ENCODE results near the gene NLN. TPM values are rescaled to one million over a fixed set of nuclear protein-coding genes. Genes with fewer than 3 reads are reported as not detected.

Gene NLN
- total and polyA plus RNA-seq, 2 of the 13 experiments (the other 11 are each of a cell fraction or from before 2014, with no cell fraction given): 11.9 to 36.7 TPM

GRCh38 chr5:65708145-65708544 is 13.9 kb upstream of the NLN start:
- Histone ChIP-seq H3K27ac (ENCODE audit: extremely low read length, insufficient read depth, low read length) (no peak overlapping the region), H3K4me1 (ENCODE audit: insufficient read depth, low read length) (peaks cover 6% of the 10 kb centered on the region; the same call in 1 of the 2 replicates), H3K27me3 (ENCODE audit: control insufficient read depth in 1 of 2, insufficient read depth in 2 of 2, low read length in 2 of 2) (no peaks in the 10 kb centered on the region), H3K4me3 (replicated peaks in 1 of 3; ENCODE audit: insufficient read depth in 1 of 3, low read depth in 2 of 3, low read length in 3 of 3) (no peak overlapping the region), H3K4me2 (ENCODE audit: low read depth, low read length) (no peak overlapping the region), H3K36me3 (replicated peaks in 1 of 2; ENCODE audit: control insufficient read depth in 1 of 2, insufficient read depth in 2 of 2, low read length in 2 of 2) (peaks cover 4 to 24% of the 10 kb centered on the region in 2 experiments; a peak in 4 of 5 replicates), H2AFZ (ENCODE audit: low read length) (no peak overlapping the region), H3K9ac (ENCODE audit: insufficient read depth, low read depth, low read length) (no peak overlapping the region), H4K20me1 (ENCODE audit: insufficient read depth, low read length) (no peaks in the 10 kb centered on the region), H3K9me3 (ENCODE audit: low read length) (no peaks in the 10 kb centered on the region), H3K79me2 (ENCODE audit: insufficient read depth, low read length) (no peaks in the 10 kb centered on the region)
- WGBS (ENCODE audit: low lambda C conversion rate): 98% methylated on average over 4 of the region's 4 CpGs
- POLR2A ChIA-PET: no interaction called here
- CTCF ChIA-PET (ENCODE audit: low intra/inter-chr PET ratio, low total read pairs): no interaction called here
- no peak for TF ChIP-seq REL (CRISPR knock-in tag; conservative IDR thresholded peaks at IDR 0.05)
- TF ChIP-seq, protein P1, sequence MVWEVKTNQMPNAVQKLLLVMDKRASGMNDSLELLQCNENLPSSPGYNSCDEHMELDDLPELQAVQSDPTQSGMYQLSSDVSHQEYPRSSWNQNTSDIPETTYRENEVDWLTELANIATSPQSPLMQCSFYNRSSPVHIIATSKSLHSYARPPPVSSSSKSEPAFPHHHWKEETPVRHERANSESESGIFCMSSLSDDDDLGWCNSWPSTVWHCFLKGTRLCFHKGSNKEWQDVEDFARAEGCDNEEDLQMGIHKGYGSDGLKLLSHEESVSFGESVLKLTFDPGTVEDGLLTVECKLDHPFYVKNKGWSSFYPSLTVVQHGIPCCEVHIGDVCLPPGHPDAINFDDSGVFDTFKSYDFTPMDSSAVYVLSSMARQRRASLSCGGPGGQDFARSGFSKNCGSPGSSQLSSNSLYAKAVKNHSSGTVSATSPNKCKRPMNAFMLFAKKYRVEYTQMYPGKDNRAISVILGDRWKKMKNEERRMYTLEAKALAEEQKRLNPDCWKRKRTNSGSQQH (CRISPR knock-in tag; IDR thresholded peaks at IDR 0.05; ENCODE audit: low read depth): no peak
- TF ChIP-seq ZNF224 (CRISPR knock-in tag; IDR thresholded peaks at IDR 0.05): no peak
- TF ChIP-seq ZNF773 (CRISPR knock-in tag; IDR thresholded peaks at IDR 0.05; ENCODE audit: borderline replicate concordance): no peak
- TF ChIP-seq, protein P2, sequence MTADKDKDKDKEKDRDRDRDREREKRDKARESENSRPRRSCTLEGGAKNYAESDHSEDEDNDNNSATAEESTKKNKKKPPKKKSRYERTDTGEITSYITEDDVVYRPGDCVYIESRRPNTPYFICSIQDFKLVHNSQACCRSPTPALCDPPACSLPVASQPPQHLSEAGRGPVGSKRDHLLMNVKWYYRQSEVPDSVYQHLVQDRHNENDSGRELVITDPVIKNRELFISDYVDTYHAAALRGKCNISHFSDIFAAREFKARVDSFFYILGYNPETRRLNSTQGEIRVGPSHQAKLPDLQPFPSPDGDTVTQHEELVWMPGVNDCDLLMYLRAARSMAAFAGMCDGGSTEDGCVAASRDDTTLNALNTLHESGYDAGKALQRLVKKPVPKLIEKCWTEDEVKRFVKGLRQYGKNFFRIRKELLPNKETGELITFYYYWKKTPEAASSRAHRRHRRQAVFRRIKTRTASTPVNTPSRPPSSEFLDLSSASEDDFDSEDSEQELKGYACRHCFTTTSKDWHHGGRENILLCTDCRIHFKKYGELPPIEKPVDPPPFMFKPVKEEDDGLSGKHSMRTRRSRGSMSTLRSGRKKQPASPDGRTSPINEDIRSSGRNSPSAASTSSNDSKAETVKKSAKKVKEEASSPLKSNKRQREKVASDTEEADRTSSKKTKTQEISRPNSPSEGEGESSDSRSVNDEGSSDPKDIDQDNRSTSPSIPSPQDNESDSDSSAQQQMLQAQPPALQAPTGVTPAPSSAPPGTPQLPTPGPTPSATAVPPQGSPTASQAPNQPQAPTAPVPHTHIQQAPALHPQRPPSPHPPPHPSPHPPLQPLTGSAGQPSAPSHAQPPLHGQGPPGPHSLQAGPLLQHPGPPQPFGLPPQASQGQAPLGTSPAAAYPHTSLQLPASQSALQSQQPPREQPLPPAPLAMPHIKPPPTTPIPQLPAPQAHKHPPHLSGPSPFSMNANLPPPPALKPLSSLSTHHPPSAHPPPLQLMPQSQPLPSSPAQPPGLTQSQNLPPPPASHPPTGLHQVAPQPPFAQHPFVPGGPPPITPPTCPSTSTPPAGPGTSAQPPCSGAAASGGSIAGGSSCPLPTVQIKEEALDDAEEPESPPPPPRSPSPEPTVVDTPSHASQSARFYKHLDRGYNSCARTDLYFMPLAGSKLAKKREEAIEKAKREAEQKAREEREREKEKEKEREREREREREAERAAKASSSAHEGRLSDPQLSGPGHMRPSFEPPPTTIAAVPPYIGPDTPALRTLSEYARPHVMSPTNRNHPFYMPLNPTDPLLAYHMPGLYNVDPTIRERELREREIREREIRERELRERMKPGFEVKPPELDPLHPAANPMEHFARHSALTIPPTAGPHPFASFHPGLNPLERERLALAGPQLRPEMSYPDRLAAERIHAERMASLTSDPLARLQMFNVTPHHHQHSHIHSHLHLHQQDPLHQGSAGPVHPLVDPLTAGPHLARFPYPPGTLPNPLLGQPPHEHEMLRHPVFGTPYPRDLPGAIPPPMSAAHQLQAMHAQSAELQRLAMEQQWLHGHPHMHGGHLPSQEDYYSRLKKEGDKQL (CRISPR knock-in tag; IDR thresholded peaks at IDR 0.05; ENCODE audit: low read depth): no peak
- TF ChIP-seq POLR2AphosphoS2 (IDR thresholded peaks at IDR 0.05; ENCODE audit: low read depth, low read length): no peak
- no peak for TF ChIP-seq ZNF792 (CRISPR knock-in tag; IDR thresholded peaks at IDR 0.05)
- no peak for TF ChIP-seq ZBTB2 (CRISPR knock-in tag; IDR thresholded peaks at IDR 0.05; ENCODE audit: low read depth)
- no peak for TF ChIP-seq POGZ (CRISPR knock-in tag; IDR thresholded peaks at IDR 0.05)
- TF ChIP-seq, protein P3, sequence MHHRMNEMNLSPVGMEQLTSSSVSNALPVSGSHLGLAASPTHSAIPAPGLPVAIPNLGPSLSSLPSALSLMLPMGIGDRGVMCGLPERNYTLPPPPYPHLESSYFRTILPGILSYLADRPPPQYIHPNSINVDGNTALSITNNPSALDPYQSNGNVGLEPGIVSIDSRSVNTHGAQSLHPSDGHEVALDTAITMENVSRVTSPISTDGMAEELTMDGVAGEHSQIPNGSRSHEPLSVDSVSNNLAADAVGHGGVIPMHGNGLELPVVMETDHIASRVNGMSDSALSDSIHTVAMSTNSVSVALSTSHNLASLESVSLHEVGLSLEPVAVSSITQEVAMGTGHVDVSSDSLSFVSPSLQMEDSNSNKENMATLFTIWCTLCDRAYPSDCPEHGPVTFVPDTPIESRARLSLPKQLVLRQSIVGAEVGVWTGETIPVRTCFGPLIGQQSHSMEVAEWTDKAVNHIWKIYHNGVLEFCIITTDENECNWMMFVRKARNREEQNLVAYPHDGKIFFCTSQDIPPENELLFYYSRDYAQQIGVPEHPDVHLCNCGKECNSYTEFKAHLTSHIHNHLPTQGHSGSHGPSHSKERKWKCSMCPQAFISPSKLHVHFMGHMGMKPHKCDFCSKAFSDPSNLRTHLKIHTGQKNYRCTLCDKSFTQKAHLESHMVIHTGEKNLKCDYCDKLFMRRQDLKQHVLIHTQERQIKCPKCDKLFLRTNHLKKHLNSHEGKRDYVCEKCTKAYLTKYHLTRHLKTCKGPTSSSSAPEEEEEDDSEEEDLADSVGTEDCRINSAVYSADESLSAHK (CRISPR knock-in tag; IDR thresholded peaks at IDR 0.05; ENCODE audit: borderline replicate concordance): no peak
- no peak for TF ChIP-seq ZNF460 (CRISPR knock-in tag; IDR thresholded peaks at IDR 0.05; ENCODE audit: borderline replicate concordance)
- no peak for TF ChIP-seq BRF2 (CRISPR knock-in tag; IDR thresholded peaks at IDR 0.05)
- TF ChIP-seq WIZ (CRISPR knock-in tag; IDR thresholded peaks at IDR 0.05): no peak
- DNase-seq (ENCODE audit: low spot score): no peak
- no peak for FAIRE-seq
- no TSS peak for BruUV-seq (replicated peaks)
- intact Hi-C loops (cut with micrococcal nuclease; ENCODE audit: unreplicated experiment) (no loop called here), in situ Hi-C loops (cut with HindIII; ENCODE audit: extremely low pct_ligation_motif_present, low pct_unique_long_range_greater_than_20kb) (no loop called here)
- no peak for ATAC-seq

Data from HepG2 (cell line).